ENCODE measurements around the gene TGFBR3L.

DNA sequence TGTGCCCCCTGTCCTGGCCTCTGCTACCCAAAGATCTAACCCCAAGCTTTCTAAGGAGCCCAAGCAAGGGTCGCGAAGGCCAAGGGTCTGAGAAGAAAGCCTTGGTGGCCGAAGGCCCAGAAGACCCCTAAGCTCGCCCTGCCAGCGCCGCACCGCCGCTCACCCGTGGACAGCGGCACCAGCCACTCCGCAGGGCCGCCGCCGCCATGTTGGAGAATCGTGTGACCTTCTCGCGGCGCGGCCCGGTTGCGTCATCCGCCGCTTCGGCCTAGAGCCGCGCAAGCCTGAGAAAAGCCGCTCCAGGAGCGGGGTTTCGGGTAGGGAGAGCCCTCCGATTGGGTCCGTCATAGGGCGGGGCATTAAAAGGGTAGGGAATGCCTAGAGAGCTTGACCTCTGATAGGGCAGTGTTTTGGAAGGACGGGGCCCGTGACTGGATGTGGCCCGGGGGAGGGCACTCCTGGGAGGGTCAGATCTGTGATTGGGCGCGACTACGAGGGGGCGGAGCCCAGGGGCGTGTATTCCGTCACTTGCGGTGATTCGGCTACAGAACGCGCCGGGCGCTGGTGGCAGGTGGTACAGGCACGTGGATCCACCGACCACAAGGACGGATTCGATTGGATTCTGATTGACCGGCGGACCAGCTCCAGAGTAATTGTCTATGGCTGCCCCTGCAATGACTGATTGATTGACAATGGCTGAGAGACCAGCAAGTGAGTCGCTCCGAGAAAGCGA is 29.0 kb downstream of the TGFBR3L start, which contains the start of gene TIMM44:
- TF ChIP-seq POLR2A (IDR thresholded peaks at IDR 0.05; ENCODE audit: low read depth, low read length) = peak; percentile 91
- TF ChIP-seq POLR2AphosphoS5 (IDR thresholded peaks at IDR 0.05; ENCODE audit: low read depth, low read length) = peak; percentile 91
- peak; percentile 83 for TF ChIP-seq TAF1 (IDR thresholded peaks at IDR 0.05; ENCODE audit: low read depth, low read length)
- TF ChIP-seq SPI1 (IDR thresholded peaks at IDR 0.05; ENCODE audit: low read depth, low read length) = no peak
- TF ChIP-seq PAX5 (IDR thresholded peaks at IDR 0.05; ENCODE audit: insufficient read depth, low read length, severe bottlenecking) = no peak
- TF ChIP-seq POU2F2 (IDR thresholded peaks at IDR 0.05; ENCODE audit: low read depth, low read length) = peak; percentile 45; the same call in 1 of the 2 replicates

Measured in GM12891 (cell line).